H1 (cell line): ENCODE measurements around the gene SPEF1.

Source experiments
- EP300 ChIP-seq, 2 experiments: IDR thresholded peaks; 1 replicate in 1 of 2; 2 replicates in 1 of 2; pipeline ENCODE4 v1.6.1; 2011 to 2012; ENCODE audit warnings: low read depth in 2 of 2, low read length in 2 of 2, mild to moderate bottlenecking in 2 of 2, borderline replicate concordance in 1 of 2, inconsistent platforms in 1 of 2, moderate library complexity in 1 of 2
- JUND ChIP-seq: IDR thresholded peaks from 2 replicates; pipeline ENCODE4 v1.6.1; 2011; ENCODE audit warnings: mild to moderate bottlenecking, improper control_type of control experiment, low read length
- POLR2A ChIP-seq, 2 experiments: IDR thresholded peaks; 1 replicate in 1 of 2; 2 replicates in 1 of 2; pipeline ENCODE4 v1.6.1; 2011; ENCODE audit warnings: low read depth in 2 of 2, low read length in 2 of 2, mild to moderate bottlenecking in 2 of 2; ENCODE audit errors: control extremely low read depth in 1 of 2
- POU5F1 ChIP-seq: IDR thresholded peaks from 2 replicates; pipeline ENCODE4 v1.6.1; 2011; ENCODE audit warnings: low read depth, mild to moderate bottlenecking, low read length, moderate library complexity
- TF ChIP-seq, protein P1 (sequence below), 3 experiments: IDR thresholded peaks; 1 replicate in 2 of 3; 2 replicates in 1 of 3; pipeline versions ENCODE4 v1.5.1 to v1.6.1; 2011; ENCODE audit warnings: low read length in 3 of 3, mild to moderate bottlenecking in 3 of 3, inconsistent platforms in 2 of 3, low read depth in 1 of 3, moderate library complexity in 1 of 3; ENCODE audit not compliant: insufficient read depth in 1 of 3; ENCODE audit errors: control extremely low read depth in 1 of 3
- TF ChIP-seq, protein P2 (sequence below): IDR thresholded peaks from 2 replicates; pipeline ENCODE4 v1.6.1; 2011; ENCODE audit warnings: low read depth, mild to moderate bottlenecking, low read length; ENCODE audit not compliant: insufficient read depth

DNA sequence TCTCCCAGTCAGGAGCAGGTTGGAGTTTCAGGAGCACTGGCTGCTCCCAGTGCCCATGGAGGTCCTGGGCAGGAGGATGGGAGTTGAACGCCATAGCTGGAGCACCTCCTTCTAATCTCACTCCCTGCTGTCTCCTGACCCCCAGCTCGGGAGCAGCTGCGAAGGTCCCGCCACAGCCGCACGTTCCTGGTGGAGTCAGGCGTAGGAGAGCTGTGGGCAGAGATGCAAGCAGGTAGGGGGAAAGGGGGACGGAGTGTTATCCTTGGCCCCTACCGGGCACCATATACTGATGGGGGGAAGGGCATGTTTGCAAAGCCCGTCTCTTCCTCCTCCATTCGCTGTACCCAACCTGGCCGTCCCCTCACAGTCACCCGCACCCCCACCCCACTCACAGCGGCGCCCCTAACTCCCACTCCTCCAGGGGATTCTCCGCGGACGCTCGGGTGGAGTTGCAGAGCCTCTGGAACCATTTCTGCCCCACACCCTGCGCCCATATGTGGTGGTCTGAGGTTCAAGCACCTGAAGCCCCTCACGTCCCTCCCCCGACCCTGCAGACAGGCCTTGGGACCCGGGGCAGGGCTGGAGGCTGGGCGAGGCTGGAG, 32.1 kb downstream of the SPEF1 start:
- TF ChIP-seq POLR2A (IDR thresholded peaks at IDR 0.05; ENCODE audit: control extremely low read depth in 1 of 2, low read depth in 2 of 2, low read length in 2 of 2) = no peak
- TF ChIP-seq, protein P1, sequence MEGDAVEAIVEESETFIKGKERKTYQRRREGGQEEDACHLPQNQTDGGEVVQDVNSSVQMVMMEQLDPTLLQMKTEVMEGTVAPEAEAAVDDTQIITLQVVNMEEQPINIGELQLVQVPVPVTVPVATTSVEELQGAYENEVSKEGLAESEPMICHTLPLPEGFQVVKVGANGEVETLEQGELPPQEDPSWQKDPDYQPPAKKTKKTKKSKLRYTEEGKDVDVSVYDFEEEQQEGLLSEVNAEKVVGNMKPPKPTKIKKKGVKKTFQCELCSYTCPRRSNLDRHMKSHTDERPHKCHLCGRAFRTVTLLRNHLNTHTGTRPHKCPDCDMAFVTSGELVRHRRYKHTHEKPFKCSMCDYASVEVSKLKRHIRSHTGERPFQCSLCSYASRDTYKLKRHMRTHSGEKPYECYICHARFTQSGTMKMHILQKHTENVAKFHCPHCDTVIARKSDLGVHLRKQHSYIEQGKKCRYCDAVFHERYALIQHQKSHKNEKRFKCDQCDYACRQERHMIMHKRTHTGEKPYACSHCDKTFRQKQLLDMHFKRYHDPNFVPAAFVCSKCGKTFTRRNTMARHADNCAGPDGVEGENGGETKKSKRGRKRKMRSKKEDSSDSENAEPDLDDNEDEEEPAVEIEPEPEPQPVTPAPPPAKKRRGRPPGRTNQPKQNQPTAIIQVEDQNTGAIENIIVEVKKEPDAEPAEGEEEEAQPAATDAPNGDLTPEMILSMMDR (IDR thresholded peaks at IDR 0.05; ENCODE audit: control extremely low read depth in 1 of 3, insufficient read depth in 1 of 3, low read depth in 1 of 3, low read length in 3 of 3) = no peak
- TF ChIP-seq, protein P2, sequence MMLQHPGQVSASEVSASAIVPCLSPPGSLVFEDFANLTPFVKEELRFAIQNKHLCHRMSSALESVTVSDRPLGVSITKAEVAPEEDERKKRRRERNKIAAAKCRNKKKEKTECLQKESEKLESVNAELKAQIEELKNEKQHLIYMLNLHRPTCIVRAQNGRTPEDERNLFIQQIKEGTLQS = no peak
- no peak for TF ChIP-seq JUND
- TF ChIP-seq EP300 (IDR thresholded peaks at IDR 0.05; ENCODE audit: borderline replicate concordance in 1 of 2, low read depth in 2 of 2, low read length in 2 of 2) = no peak
- TF ChIP-seq POU5F1 = no peak
